Motor neuron (in vitro differentiated cells): ENCODE measurements around the gene VSX1. TPM values are rescaled to one million over a fixed set of nuclear protein-coding genes. Genes with fewer than 3 reads are reported as not detected.

Experiments
- ATAC-seq, 8 experiments: fragments of 200-7000 bp; cut with Tn5 transposase; replicated peaks in 6 of 8; 2 replicates each; pipeline ENCODE4 v1.8.0; 2021; ENCODE audit warnings: mild to moderate bottlenecking in 8 of 8, moderate library complexity in 8 of 8
- H3K27ac ChIP-seq, 2 donors: fragments of 250-450 bp; sonication (Bioruptor Pico); 2 replicates each; pipeline ENCODE4 v1.9.0; 2021; ENCODE audit warnings: antibody characterized with exemption in 2 of 2, mild to moderate bottlenecking in 2 of 2, moderate library complexity in 1 of 2
- H3K4me1 ChIP-seq, 2 donors: fragments of 250-450 bp; sonication (Bioruptor Pico); replicated peaks in 1 of 2; 2 replicates each; pipeline ENCODE4 v1.6.1; 2021; ENCODE audit warnings: antibody characterized with exemption in 2 of 2, mild to moderate bottlenecking in 2 of 2, moderate library complexity in 1 of 2
- H3K4me3 ChIP-seq, 5 donors: fragments of 250-450 bp; sonication (Bioruptor Pico); 2 replicates each; pipeline ENCODE4 v1.9.0; 2021; ENCODE audit warnings: antibody characterized with exemption in 5 of 5, mild to moderate bottlenecking in 5 of 5, moderate library complexity in 4 of 5
- WGBS, 10 experiments: fragments of 450-650 bp; shearing (Covaris generic); methylation state at CpG; one replicate each; pipeline ENCODE4 v1.0.0; 2022; 5-methylcytosine and 5-hydroxymethylcytosine counted together
- in situ Hi-C, 9 experiments: fragments of 400-800 bp; cut with MboI; loops; one replicate each; pipeline ENCODE4 v1.15.0; 2021; ENCODE audit warnings: low sequenced_read_pairs in 9 of 9, low pct_unique_long_range_greater_than_20kb in 2 of 9; ENCODE audit not compliant: unreplicated experiment in 9 of 9
- total RNA-seq, 8 experiments: library from RNA; unstranded; fragments of 300-600 nt; gene quantifications; 2 replicates each; pipeline versions ENCODE4 v1.2.3 to v1.2.4, GENCODE V29; 2022

VSX1 gene
- total RNA-seq, 8 experiments from 2014 or later = 0.21 to 55.7 (median 0.37) TPM; not detected in 1

- Histone ChIP-seq H3K4me3 (no peak overlapping the region), H3K4me1 (no peaks in the 10 kb centered on the region), H3K27ac (no peak overlapping the region)
- peak in 3 of 8 experiments; percentile 67 to 91 (median 86) for ATAC-seq
- WGBS, 10 experiments = 0 to 57% (median 2%) methylated on average over 1 to 3 of the region's 4 CpGs; no CpG with 5 or more reads in 4 of the 10 experiments
- in situ Hi-C loops = loop anchor here in 2 of 9 experiments (10.0 to 25.0 kb wide), 2 partner anchors 103 to 316 kb away; partner anchors contain the start of gene ABHD12 (in 1 of the 2)
These were observed 10.2 kb downstream of the VSX1 start for GRCh38 chr20:25071734-25072133.

DNA sequence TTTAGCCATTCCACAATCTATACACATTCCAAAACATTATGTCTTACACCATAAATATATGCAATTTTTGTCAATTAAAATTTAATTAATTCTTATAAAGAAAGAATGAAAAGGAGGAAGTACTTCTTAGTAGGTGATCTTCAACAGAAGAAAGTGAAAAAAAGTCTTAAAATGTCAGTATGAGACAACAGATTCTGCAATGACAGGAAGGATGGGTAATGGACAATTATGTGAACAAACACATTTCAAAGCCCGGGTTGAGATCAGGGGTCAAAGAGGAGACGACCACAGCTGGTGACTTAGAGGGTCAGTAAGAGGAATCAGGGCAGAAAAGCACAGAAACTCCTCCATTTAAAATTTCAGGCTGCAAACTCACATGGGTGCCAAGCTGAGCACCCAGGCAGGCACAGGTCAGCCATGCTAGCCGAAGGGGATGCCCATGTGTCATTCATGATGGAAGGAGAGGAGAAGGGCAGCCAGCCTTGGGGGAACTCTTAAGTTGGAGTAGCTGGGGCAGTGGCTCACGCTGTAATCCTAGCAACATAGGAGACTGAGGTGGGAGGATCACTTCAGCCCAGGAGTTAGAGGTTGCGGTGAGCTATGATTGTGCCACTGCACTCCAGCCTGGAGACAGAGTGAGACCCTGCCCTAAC lies 11.0 kb downstream of the VSX1 start:
- no peak overlapping the region for H3K4me3 ChIP-seq
- in situ Hi-C loops = loop anchor here in 2 of 9 experiments (10.0 to 25.0 kb wide), 2 partner anchors 104 to 316 kb away; partner anchors contain the start of gene ABHD12 (in 1 of the 2)
- WGBS, 10 experiments = 17 to 59% (median 38%) methylated on average over 2 to 4 of the region's 5 CpGs; no CpG with 5 or more reads in 2 of the 10 experiments
- no peak for ATAC-seq
- H3K4me1 ChIP-seq = no peaks in the 10 kb centered on the region
- H3K27ac ChIP-seq = no peak overlapping the region

GRCh38 chr20:25067102-25067987 lies 14.6 kb downstream of the VSX1 start:
- Histone ChIP-seq H3K4me1 (no peaks in the 10 kb centered on the region), H3K27ac (no peak overlapping the region), H3K4me3 (no peak overlapping the region)
- no peak for ATAC-seq
- 67 to 100% (median 90%) methylated on average over 1 to 9 of the region's 18 CpGs; no CpG with 5 or more reads in 2 of the 10 experiments for WGBS, 10 experiments
- in situ Hi-C loops = loop anchor here in 3 of 9 experiments (10.0 to 25.0 kb wide), 2 partner anchors 73 to 320 kb away; partner anchors contain the start of genes APMAP (in 2 of the 3) and ABHD12 (in 1 of the 3)

- H3K4me1 ChIP-seq = no peaks in the 10 kb centered on the region
- 0 to 82% (median 29%) methylated on average over 2 to 6 of the region's 6 CpGs; no CpG with 5 or more reads in 3 of the 10 experiments for WGBS, 10 experiments
- no peak overlapping the region for H3K4me3 ChIP-seq
- in situ Hi-C loops = loop anchor here in 3 of 9 experiments (10.0 to 25.0 kb wide), 2 partner anchors 72 to 321 kb away; partner anchors contain the start of genes APMAP (in 2 of the 3) and ABHD12 (in 1 of the 3)
- no peak overlapping the region for H3K27ac ChIP-seq
- ATAC-seq = no peak
These were observed 15.6 kb downstream of the VSX1 start for GRCh38 chr20:25066386-25066785.

DNA sequence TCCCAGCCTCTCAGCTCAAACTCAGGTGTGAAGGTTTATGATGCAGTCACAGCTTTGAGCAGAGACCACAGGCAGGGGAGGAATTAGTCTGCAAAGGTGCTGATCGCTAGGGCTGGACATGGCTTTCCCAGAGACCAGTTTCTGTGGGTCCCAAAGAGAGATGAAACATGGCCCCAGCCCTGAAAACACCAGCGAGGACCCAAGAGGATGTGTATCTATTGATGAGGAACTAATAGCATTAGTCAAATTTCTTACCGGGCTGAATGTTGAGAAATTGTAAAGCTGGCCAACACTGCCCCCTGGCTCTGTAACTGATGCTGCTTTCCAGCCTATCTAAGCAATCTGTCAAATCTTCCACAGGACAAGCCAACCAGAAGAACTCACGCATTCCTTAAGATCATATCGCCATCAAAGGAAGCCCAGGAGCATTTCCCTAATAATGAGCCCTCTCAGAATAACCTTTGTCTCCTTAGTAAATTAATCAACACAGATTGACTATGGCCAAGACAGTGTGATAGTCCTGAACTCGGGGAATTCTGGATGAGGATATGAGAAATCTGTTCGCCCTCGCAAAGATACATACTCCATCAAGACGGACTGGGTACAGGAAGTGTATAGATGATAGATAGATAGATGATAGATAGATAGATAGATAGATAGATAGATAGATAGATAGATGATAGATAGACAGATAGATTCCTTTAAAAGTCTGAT lies 16.2 kb downstream of the VSX1 start:
- peak; percentile 59 to 82 (median 73) for ATAC-seq
- WGBS, 10 experiments = 0 to 92% (median 45%) methylated on average over 1 to 9 of the region's 9 CpGs
- no peak overlapping the region for H3K27ac ChIP-seq
- H3K4me1 ChIP-seq = no peaks in the 10 kb centered on the region
- H3K4me3 ChIP-seq = no peak overlapping the region
- in situ Hi-C loops = loop anchor here in 3 of 9 experiments (10.0 to 25.0 kb wide), 2 partner anchors 71 to 322 kb away; partner anchors contain the start of genes APMAP (in 2 of the 3) and ABHD12 (in 1 of the 3)

GRCh38 chr20:25065072-25065624 lies 16.8 kb downstream of the VSX1 start:
- ATAC-seq = no peak
- Histone ChIP-seq H3K27ac (no peak overlapping the region), H3K4me3 (no peak overlapping the region), H3K4me1 (no peaks in the 10 kb centered on the region)
- 7 to 90% (median 61%) methylated on average over 2 to 5 of the region's 9 CpGs; no CpG with 5 or more reads in 2 of the 10 experiments for WGBS, 10 experiments
- in situ Hi-C loops = loop anchor here in 3 of 9 experiments (10.0 to 25.0 kb wide), 2 partner anchors 70 to 322 kb away; partner anchors contain the start of genes APMAP (in 2 of the 3) and ABHD12 (in 1 of the 3)

DNA sequence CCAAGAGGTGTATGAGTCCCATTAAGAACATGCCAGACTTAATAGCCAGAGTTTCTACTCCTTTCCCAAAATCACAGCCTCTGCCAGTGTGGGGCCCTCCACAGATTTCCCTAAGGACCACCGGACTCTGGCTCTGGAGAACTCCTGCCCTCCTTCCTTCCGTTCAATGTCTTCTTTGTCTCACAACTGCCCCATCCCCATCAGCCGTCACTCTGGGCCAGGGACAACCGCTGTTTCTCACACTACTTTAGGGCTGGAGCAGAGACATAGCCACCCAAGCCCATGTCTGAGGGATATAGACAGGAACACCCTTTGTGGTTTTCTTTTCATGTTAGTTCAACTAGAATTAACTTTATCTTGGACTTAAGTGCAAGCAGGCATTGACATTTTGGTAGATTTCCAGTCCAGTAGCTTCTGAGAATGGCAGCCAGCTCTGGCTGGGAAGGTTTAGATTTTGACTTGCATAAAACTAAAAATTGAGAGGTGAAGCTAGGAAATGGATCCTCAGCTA lies 17.3 kb downstream of the VSX1 start:
- 57 to 100% (median 78%) methylated on average over 2 to 4 of the region's 4 CpGs; no CpG with 5 or more reads in 3 of the 10 experiments for WGBS, 10 experiments
- H3K27ac ChIP-seq = no peak overlapping the region
- H3K4me1 ChIP-seq = no peaks in the 10 kb centered on the region
- in situ Hi-C loops = loop anchor here in 4 of 9 experiments (5.0 to 25.0 kb wide), 3 partner anchors 67 to 323 kb away; partner anchors contain the start of genes APMAP (in 2 of the 4) and ABHD12 (in 1 of the 4)
- no peak for ATAC-seq
- no peak overlapping the region for H3K4me3 ChIP-seq

- no peak overlapping the region for H3K4me3 ChIP-seq
- no peak for ATAC-seq
- no peaks in the 10 kb centered on the region for H3K4me1 ChIP-seq
- 21 to 100% methylated on average over 2 of the region's 2 CpGs; no CpG with 5 or more reads in 8 of the 10 experiments for WGBS, 10 experiments
- in situ Hi-C loops = loop anchor here in 4 of 9 experiments (5.0 to 25.0 kb wide), 3 partner anchors 67 to 323 kb away; partner anchors contain the start of genes APMAP (in 2 of the 4) and ABHD12 (in 1 of the 4)
- H3K27ac ChIP-seq = no peak overlapping the region
These were observed 18.0 kb downstream of the VSX1 start for GRCh38 chr20:25063981-25064380.

DNA sequence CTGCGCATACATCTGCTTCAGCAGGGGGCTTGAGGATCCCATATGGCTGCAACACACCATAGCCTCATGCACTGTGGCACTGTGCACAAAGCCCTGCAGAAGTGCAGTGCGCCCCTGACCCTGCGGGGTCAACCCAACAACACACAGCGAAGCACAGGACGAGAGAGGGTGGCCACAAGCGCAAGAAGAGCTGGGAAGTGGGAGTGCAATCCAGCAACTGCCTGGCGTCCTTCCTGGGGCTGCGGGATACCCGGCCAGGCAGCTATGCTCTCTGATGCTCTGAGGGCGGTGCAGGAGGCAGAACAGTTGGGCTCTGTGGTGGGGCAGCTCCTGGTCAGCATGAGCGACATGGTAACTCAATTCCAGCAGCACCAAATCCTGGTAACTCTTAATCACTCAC lies 18.4 kb downstream of the VSX1 start:
- WGBS, 10 experiments = 43 to 83% (median 70%) methylated on average over 1 to 8 of the region's 11 CpGs; no CpG with 5 or more reads in 4 of the 10 experiments
- in situ Hi-C loops = loop anchor here in 4 of 9 experiments (5.0 to 25.0 kb wide), 3 partner anchors 66 to 324 kb away; partner anchors contain the start of genes APMAP (in 2 of the 4) and ABHD12 (in 1 of the 4)
- Histone ChIP-seq H3K4me1 (peaks cover 0 to 1% of the 10 kb centered on the region in 2 donors), H3K27ac (no peak overlapping the region), H3K4me3 (no peak overlapping the region)
- ATAC-seq = no peak

- no peak for ATAC-seq
- in situ Hi-C loops = loop anchor here in 4 of 9 experiments (5.0 to 25.0 kb wide), 3 partner anchors 66 to 324 kb away; partner anchors contain the start of genes APMAP (in 2 of the 4) and ABHD12 (in 1 of the 4)
- WGBS, 10 experiments = 34 to 60% (median 52%) methylated on average over 1 to 5 of the region's 7 CpGs; no CpG with 5 or more reads in 3 of the 10 experiments
- H3K4me1 ChIP-seq = peaks cover 6 to 7% of the 10 kb centered on the region in 2 donors
- no peak overlapping the region for H3K4me3 ChIP-seq
- H3K27ac ChIP-seq = no peak overlapping the region
These were observed 19.1 kb downstream of the VSX1 start for GRCh38 chr20:25062841-25063240.

GRCh38 chr20:25061821-25062530 lies 20.0 kb downstream of the VSX1 start:
- in situ Hi-C loops = loop anchor here in 4 of 9 experiments (5.0 to 25.0 kb wide), 3 partner anchors 65 to 325 kb away; partner anchors contain the start of genes APMAP (in 2 of the 4) and ABHD12 (in 1 of the 4)
- 58 to 94% (median 80%) methylated on average over 1 to 9 of the region's 15 CpGs for WGBS, 10 experiments

More at GRCh38 chr20:25061821-25062530, 20.0 kb downstream of the VSX1 start:
- ATAC-seq = no peak
- Histone ChIP-seq H3K4me1 (peaks cover 6 to 7% of the 10 kb centered on the region in 2 donors), H3K4me3 (no peak overlapping the region), H3K27ac (no peak overlapping the region)
